Posterior cingulate gyrus (tissue), 11 donors: ENCODE data around the gene MAPK1IP1L.
"Not testable (repeated sequence)": the region's sequence is repeated elsewhere in the genome, so short reads cannot be mapped to it uniquely, and the experiment has no call there.

Experiments
- DNase-seq, 10 donors: peaks; one replicate each; pipeline versions ENCODE4 v3.0.0 to v3.0.0-alpha.2; 2020 to 2021; ENCODE audit warnings: mixed read lengths in 3 of 10
- intact Hi-C: fragments of 100-400 bp; cut with DNase I; formaldehyde crosslinking; loops from one replicate; pipeline ENCODE4 v1.15.1; 2023

Gene MAPK1IP1L

DNA sequence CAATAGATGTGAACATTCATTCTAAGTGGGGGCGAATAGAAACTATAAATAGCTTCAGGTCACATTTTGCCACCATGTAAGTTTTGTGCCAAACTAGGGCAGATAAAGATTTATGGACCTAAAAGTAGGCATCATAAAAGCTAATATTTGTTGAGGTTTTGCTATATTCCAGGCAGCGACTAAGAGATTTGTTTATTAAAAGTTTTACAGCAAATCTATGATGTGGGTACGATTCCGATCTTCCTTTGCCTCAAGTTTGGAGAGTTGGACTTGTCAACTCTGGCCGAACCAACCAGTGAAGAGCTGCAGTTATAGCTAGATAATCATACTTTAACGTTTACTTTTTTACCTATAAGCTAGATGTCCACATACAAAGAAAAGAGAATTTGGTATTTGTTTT, 1.6 kb downstream of the MAPK1IP1L start:
- intact Hi-C loops: loop anchor here (10.0 kb wide), 1 partner anchor 532 kb away; the partner anchor contains the start of gene KTN1
- no peak for DNase-seq

DNA sequence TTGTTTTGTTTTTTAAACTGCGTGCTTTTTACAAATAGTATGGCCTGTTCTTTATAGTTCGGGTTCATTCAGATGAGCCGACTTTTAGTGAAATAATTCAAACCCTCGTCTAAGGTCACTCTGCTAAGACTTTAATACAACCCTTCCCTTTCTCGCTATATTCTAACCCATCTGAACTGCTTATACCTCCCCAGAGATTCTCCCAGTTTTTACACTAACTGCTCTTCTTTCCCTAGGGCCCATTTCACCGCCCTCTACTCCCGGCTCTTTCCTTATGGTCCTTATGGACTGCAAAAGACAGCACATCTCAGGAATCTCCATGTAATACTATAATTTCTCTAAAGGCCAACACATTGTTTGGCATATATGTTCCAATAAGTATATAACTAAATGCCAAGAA, 2.1 kb downstream of the MAPK1IP1L start:
- no peak for DNase-seq

DNA sequence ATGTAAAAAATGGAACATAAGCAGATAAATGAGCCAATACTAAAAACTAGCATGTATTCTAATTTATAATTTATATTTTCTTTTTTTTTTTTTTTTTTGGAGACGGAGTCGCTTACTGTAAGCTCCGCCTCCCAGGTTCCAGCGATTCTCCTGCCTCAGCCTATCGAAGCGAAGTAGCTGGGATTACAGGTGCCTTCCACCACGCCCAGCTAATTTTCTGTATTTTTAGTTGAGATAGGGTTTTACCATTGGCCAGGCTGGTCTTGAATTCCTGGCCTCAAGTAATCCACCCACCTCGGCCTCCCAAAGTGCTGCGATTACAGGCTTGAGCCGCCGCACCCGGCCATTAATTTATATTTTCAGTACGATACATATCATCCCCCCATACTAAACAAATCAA, 2.7 kb downstream of the MAPK1IP1L start:
- intact Hi-C loops: loop anchor here (10.0 kb wide), 1 partner anchor 531 kb away; the partner anchor contains the start of gene KTN1
- no peak for DNase-seq

More for the DNA sequence above, 2.1 kb downstream of the MAPK1IP1L start:
- intact Hi-C loops: loop anchor here (10.0 kb wide), 1 partner anchor 531 kb away; the partner anchor contains the start of gene KTN1

DNA sequence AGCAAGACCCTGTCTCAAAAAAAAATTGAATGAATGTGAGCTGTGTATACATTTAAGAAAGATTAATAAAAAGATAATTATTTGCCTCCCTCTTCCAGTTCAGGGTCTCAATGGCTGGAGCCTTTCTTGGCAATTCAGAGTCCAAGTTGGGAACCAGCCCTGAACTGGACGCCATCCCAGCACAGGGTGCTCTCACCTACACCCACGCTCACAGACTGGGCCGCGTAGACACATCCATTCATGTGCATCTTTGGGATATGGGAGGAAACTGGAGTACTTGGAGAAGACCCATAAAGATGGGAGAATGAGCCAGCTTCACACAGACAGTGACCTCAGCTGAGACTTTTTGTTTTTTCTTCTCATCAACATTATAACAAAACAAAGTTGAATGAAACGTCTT, 6.5 kb downstream of the MAPK1IP1L start:
- intact Hi-C loops: loop anchor here (10.0 kb wide), 1 partner anchor 527 kb away; the partner anchor contains the start of gene KTN1
- no peak for DNase-seq

DNA sequence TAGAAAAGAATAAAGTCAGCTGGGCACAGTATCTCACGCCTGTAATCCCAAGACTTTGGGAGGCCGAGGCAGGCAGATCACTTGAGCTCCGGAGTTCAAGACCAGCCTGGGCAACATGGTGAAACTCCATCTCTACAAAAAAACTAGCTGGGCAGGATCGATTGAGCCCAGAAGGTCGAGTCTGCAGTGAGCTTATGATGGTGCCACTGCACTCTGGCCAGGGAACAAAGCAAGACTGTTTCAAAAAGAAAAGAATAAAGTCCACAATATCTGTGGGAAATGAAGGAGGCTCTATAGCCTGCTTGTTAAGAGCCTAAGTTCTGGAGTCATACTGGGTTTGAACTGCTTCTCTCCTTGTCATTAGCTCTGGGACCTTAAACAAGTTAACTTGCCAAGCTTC, 7.9 kb downstream of the MAPK1IP1L start:
- intact Hi-C loops: loop anchor here (10.0 kb wide), 1 partner anchor 525 kb away; the partner anchor contains the start of gene KTN1
- no peak for DNase-seq

DNA sequence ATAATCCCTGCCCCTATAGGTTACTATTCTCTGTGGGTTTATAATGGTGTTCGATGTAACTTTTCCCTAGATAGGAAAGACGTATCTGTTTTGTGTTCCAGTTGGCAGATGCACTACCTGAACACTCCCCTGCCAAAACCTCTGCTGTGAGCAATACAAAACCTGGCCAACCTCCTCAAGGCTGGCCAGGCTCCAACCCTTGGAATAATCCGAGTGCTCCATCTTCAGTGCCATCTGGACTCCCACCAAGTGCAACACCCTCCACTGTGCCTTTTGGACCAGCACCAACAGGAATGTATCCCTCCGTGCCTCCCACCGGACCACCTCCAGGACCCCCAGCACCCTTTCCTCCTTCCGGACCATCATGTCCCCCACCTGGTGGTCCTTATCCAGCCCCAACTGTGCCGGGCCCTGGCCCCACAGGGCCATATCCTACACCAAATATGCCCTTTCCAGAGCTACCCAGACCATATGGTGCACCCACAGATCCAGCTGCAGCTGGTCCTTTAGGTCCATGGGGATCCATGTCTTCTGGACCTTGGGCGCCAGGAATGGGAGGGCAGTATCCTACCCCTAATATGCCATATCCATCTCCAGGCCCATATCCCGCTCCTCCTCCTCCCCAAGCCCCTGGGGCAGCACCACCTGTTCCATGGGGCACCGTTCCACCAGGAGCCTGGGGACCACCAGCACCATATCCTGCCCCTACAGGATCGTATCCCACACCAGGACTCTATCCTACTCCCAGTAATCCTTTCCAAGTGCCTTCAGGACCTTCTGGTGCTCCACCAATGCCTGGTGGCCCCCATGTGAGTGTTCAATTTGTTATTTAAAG, 11.3 kb downstream of the MAPK1IP1L start:
- intact Hi-C loops: no loop called here
- no peak for DNase-seq

DNA sequence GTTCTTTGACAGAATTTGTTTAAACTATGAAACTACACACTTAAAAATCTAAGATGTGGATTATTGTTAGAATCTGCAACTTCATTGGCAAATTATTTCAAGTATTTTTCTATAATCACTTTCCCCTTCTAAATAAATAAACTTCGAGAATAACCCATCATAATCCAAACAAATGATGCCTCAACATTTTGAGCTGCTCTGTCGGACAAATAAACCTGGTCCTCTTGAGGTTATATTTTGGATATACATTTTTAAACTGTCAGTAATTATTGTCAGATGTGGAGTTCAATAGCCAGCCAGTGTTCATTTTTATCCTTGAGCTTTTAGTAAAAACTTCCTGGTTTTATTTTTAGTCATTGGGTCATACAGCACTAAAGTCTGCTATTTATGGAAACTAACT, 13.4 kb downstream of the MAPK1IP1L start:
- intact Hi-C loops, DNase-seq: not testable (repeated sequence)

DNA sequence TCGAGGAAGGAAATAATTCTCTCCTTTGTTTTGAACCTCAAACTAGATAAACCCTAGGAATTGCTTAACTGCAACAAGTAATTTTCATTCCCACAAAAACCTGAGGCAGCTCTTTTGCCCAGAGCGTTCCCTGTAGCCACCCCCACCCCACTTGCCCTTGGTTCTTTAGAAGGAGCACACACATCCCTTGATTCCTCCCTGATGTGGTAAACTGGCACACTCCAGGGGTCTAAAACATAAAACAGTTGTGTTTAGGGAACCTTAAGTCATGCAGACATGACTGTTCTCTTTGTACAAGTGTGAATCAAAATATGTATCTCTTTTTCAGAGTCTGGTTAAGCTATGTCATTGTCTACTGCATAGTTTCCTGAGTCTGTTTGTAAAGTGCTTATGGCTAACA, 14.0 kb downstream of the MAPK1IP1L start:
- intact Hi-C loops: no loop called here
- DNase-seq: no peak

DNA sequence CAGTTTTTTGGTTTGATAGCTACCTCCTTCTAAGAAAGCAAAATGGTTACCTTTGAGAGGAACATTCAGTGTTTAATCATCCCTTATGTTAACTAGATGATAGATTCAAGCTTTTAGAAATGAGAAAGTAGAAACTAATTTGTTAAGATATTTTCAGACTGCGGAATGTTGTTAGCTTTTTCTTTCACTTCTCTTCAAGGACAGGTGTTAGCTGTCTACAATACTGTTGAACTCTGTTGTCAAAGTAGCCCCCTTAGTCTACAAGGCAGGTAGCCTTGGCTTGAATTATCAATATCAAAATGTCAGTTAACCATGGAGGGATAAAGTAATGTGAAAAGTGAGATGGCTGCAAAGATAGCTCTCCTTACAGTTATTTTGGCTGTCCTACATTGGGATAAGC, 14.8 kb downstream of the MAPK1IP1L start:
- DNase-seq: no peak
- intact Hi-C loops: no loop called here

DNA sequence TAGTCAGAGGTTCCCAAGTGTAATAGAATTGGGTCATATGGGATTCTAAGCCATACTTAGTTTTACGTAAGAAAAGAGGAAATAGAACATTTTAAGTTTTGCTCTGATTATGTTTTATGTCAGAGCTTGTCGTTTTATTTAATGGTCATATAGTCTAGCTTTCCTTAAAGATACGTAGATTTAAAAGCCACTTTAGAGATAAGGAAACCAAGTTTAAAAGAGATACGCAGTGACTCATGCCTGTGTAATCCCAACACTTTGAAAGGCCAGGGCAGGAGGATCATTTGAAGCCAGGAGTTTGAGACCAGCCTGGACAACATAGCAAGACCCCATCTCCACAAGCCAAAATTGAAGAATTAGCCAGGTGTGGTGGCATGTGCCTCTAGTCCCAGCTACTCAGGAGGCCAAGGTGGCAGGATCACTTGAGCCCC, 19.5 kb downstream of the MAPK1IP1L start:
- intact Hi-C loops: no loop called here
- DNase-seq: no peak

DNA sequence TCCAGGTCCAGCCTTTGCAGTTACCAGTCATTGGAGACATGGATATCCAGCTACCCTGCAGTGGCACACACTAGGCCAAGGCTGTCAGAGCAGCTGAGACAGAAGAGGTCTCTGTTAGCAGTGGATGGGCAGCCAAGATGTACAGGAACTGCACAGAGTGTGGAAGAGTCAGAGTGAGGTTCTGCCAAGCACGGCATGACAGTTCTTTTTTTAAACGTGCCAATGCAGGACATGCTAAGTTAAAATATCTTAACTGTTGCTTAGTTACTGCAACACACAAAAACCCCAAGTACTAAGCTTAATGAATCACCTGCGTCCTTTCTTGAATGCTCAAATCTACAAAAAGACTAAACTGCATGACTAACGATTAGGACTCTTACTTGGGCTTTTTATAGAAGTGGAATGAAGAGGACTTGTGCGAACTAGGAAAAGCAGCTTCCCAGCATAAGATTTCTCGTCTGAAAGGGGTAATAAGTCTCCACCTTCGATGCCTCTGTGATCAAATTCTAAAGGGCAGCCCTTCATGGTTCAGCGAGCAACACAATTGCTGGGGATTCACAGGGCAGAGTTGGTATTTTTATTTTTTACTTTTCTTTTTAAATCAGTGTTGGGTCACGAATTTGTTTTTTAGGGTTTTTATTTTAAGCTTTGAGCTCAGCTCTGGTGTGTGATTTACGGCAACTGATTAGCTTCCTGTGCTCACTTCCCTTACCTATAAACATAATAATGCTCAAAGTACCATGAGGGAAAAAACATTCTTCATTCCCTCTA, 20.6 kb downstream of the MAPK1IP1L start:
- peak in 7 of 10 donors; percentile 37 to 89 (median 47) for DNase-seq
- intact Hi-C loops: no loop called here

DNA sequence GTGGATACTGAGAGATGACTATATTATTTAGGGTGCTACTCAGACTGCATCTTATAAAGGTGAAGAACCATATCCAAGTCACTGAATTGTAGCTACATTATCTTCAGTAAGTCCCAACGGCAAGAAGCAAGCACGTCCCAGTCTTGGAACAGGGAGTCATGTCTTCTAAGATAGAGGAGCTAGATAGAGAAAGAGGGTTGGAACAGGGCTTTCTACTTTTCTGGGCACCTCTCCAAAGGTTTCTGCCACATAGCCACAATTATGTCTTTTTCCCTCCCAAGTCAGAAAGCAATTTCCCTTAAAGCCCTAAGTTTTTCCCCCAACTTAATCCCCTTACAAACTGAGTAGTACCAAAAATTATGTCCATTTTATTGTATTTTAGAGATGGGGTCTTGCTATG, 22.4 kb downstream of the MAPK1IP1L start:
- no peak for DNase-seq
- intact Hi-C loops: no loop called here

DNA sequence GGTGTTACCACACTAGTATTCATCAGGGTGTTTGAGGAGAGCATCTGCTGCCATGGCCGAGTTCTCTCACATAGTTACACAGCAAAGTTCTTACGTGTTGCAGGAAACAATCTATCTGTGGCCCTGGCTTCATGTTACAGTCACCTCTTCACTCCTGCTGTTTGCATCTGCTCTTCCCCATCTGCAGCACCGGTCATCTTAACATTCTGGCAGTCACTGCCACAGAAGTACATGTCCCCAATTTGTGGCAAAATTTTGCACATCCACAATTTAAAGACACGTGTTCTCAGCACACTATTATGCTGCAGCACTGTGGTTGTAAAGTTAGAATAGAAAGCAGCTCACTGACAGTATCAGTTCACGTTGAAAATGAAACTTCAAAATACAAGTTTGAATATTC, 23.2 kb downstream of the MAPK1IP1L start:
- intact Hi-C loops: no loop called here
- DNase-seq: no peak

DNA sequence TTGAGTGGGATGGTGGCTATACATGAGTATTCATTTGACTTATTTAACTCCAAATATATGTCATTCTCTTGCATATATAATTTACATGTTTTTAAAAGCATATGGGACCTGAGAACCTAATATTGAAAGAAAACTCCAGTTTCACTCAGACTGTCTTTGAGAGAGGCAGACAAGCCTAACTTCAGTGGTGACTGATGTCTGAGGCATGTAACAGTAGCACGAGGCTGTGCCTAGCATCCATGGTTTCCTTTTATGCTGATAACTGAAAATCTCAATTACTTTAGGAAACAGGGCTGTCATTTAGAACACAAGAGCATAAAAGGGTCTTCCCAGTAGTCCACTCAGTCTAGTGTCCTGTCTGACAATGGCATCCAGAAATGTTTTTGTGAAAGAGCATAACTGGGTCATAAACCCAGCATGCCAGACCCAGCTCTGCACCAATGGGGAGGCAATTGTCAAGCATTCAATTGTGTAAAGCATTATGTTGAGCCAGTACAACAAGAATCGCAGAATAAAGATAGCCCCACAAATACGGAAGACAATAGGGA, 24.3 kb downstream of the MAPK1IP1L start:
- DNase-seq: no peak
- intact Hi-C loops: no loop called here

DNA sequence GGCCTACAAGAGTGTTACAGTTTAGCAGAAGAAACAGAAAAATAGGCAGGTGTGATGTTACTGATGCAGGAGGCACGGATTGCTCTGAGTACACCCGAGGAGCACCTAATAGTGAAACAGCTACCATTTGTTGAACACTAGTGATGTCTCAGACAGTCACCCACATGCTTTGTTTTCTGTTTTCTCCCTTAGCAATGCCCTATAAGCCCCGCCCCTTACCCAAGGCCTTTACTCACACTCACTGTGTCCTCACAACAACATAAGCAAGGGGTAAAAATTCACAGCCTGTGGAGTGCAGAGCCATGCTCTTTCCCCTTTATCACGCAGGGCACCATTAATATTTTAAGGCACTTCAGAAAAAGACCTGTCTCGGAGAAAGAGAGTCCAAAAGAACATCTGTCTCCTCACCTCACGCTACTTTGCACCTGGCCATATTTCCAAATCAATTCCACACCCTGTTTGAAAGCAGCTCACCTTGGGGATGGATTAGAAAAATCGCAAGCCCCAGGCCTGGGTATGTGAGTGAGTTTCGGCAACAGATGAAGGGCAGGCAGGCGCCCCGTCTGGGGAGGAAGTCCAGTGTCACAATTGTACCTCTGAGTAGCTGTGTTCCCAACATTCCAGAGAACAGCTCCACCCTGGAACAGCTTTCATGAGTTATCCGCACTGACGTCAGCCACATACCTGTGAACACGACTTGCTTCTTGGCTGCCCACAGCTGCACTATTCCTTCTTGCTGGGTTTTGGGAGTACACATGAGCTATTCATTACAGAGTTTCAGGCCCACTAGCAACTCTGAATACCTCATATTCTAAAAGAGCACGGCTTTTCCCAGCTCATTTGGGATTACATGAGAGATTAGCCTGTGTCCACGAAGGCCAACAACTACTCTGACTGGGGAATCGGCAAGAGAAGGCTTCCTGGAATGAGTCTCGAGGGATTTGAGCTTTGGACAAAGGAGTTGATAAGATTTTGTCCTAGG, 26.0 kb downstream of the MAPK1IP1L start:
- DNase-seq: no peak
- intact Hi-C loops: no loop called here

DNA sequence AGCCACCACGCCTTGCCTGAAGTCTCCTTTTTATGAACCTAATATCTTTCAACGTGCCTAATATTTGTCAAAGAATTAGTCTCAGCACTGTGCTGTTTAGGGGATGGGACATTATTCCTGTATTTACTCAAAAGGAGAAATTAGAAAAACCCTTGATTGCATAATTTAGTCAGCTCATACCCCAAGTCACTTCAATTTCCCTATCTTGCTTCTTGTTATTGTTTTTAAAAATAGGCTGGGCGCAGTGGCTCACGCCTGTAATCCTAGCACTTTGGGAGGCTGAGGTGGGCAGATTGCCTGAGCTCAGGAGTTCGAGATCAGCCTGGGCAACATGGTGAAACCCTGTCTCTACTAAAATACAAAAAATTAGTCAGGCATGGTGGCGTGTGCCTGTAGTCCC, 28.5 kb downstream of the MAPK1IP1L start:
- DNase-seq, intact Hi-C loops: not testable (repeated sequence)

DNA sequence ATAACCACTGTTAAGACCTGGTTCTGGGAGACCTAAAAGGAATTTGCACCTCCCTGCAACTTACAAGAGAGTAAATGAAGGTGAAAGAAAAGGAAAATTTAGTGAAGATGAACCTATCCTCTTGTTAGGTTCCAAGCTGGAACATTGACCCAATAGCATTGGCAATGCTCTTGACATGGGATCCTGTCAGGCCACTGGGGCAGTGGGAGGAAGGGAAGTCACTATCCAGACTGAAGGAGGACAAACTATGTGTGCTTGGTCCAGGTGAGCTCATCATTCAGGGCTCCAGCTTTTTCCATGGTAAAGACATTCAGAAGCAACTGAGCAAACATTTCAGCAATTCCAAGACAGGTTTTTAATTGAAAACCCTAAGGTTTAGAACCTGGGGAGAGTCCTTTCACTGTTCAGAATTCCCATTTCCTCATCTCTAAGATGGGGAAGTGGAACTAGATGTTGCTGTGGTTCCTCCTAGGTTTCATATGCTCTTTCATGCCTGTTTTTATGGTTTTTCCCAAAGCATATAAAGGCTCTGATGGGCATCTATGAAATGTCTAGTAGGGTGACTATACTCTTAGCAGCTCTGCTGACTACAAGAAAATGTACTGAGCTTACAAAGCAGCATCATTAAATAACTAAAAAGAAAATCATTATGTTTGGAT, 33.1 kb downstream of the MAPK1IP1L start:
- DNase-seq: no peak
- intact Hi-C loops: no loop called here

DNA sequence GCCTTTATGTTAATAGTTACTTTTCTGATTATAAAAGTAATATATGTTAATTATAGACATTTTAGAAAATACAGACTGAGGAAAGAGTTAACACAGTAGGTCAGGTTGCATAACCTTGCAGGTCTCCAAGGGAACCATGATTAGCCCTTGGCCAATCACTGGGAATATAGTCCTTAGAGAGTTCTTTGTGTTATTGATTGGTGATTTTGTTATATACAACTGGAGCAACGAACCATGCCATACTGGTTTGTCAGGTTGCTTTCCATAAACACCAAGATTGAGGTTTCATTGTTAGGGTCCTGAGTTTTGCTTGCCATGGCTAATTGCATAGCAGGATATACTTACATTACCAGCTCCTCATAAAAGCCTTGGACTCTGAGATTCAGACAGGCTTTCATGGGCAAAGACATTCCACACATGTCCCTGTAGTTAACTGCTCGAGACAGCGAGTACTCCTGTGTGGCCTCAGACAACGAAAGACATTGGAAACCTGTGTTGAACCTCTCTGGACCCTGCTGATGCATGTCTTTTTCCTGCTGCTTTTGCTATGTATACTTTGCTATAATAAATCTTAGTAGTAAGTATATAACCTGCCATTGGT, 33.7 kb downstream of the MAPK1IP1L start:
- DNase-seq: no peak
- intact Hi-C loops: no loop called here

DNA sequence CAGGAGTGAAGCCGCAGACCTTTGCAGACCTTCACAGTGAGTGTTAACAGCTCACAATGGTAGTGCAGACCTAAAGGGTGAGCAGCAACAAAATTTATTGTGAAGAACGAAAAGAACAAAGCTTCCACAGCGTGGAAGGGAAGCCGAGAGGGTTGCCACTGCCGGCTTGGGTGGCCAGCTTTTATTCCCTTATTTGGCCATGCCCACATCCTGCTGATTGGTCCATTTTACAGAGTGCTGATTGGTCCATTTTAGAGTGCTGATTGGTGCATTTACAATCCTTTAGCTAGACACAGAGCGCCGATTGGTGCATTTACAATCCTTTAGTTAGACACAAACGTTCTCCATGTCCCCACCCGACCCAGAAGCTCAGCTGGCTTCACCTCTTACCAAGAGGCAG, 35.5 kb downstream of the MAPK1IP1L start:
- DNase-seq: no peak
- intact Hi-C loops: no loop called here
